Activated CD4-positive, alpha-beta T cell treated with anti-CD3 and anti-CD28 coated beads, Interleukin-2, amount 50 U/mL, for 4 hours (primary cell): ENCODE measurements around the gene MGMT.

ENCODE experiments used
- DNase-seq, 2 experiments: peaks; one replicate each; pipeline ENCODE4 v3.0.0-alpha.2; 2020

Gene MGMT

DNA sequence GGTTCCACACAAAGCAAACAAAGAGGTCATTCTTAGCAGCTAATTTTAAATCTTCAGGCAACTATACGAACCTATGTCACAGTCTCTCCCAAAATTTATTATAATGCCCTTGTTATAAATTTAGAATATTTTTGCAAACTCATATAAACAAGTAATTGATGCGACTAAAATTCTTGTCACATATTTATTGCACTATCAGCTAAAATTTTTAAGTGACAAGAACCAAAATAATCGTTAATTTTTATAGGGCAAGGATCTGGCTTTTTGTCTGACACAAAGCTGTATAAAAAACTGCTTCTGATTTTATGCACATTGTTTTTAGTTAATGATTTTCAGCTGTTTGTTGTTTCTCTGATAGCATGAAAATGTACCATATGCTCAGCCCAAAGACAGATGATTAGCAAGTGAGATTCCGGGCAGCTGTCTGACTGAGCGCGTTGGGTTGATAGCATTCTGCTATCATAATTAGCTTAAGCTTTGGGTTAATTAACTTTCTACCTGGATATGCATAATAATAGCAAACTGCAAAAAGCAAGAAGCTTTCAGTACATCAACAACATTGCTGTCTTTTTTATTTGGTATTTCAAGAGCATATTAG lies 136.0 kb downstream of the MGMT start:
- no peak for DNase-seq

DNA sequence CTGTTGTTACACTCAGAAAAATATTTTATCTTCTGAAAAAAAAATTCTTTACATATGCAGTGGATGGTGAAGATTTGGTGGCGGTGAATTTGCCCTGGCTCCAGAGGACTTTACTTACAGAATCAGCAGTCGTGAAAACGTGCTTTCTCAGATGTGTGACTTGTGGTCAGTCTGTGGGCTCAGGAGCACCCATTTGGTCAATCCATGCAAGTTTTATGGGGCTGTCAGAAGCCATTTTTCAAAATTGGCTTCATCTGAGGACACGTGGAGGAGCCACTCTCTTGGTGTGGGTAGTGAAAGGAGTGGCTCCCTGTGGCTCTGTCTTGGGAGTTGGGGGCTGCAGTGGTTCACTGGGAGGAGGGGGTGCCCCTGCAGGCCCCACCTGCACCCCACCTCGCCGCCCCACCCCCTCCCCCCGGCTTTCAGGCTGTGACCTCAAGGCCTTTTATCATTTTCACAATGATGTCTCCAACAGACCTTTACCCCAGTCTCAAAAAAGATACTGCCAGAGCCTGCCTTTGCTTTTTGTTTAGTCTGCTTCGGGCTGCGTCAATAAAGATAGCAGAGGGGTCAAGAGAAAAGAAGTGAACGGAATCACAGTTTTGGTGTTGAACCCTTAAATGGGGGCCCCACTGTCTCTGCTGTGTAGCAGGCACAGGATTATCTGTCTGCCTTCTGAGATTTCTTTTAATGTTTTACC lies 137.4 kb downstream of the MGMT start:
- DNase-seq: no peak

DNA sequence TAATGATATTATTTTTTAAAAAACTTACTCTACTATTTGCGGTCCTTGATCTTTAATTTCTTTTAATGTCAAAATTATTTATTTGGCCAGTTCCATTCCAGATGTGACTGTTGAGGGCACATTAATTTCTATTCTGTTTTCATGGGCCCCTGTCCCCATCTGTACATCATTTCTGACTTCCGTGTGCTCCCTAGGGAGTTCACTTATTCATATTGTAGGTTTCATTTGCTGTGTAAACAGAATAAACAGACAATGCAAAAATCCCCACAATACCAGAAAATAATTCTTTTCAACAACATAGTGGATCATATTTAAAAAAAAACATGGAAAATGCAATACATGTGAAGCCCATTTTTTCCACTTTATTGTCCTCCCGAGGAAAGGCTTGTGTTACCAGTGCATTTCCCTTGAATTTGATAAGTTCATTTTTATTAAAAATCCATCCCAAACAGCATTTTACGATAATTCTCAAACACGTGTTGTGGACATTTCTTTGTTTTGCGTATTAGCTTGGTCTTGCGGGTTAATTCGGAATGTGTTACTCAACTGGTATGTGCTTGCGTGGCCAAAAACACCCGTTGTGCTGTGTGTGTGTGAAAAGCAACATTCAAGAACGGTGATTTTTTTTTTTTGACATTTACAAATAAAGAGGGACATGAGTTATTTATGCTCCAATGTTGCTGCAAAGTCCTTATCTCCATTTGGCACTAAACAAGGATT lies 138.4 kb downstream of the MGMT start:
- no peak for DNase-seq

DNA sequence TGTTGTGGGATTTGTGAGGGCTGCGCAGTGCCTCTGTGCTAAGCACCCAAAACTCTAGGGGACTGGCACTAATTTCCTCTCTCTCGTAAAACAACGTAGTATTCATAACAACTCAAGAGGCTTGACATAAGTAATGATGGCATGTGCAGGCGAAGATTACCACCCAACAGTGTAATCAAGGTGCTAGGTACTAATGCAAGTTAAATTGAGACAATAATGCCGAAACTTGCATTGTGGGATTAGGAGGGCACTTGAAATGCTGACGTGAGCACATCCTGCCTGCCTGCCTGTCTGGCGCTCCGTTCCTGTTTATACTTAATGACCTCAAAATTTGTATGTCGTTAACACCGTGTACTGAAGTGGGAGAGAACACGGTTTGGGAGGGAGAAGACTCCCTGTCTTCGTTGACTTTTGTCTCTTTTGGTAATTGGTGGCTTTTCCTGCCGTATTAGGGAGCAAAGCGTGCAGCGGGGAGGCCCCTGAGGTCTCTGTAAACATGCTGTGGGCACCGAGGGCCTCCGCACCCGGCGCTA lies 139.0 kb downstream of the MGMT start:
- no peak for DNase-seq

DNA sequence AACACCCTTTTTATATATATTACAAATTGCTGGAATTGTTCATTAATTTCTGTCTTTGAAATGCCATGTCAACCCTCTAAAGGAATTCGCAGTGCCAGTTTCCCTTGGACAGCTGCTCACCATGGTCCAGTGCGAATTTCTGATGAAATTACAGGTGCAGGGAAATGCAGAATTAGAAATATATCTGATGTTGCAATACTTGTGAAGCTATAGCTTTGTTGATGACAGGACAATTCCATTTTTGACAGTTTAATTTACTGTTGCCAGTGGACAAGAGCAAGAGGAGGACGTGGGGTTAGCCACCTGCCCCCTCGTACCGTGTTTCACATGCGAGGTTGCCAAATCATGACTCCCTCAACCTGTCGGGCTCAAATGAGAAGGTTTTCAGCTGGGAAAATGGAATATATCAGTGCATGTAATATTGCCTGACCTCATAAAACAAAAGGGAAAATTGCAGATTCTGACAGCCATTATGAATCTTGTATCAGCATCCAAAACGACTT lies 140.6 kb downstream of the MGMT start:
- DNase-seq: no peak

DNA sequence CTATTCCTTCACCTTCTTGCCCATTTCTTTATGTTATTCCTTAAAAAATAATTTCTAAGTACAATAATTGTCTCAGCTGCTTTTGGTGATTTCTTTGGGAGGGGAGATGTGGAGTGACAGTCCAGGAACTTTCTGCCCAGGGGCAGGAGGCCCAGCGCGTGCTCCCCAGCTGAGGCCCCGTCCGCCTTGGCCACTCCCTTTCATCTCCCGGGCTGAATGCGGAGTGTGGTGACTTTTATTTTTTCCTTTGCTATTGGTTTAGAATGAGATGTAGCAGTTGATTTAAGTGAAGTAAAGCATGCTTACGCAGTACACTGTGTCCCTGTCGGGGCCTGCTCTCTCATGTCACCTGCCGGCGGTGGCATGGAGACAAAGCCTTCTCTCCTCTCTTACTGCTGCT lies 141.6 kb downstream of the MGMT start:
- DNase-seq: no peak

DNA sequence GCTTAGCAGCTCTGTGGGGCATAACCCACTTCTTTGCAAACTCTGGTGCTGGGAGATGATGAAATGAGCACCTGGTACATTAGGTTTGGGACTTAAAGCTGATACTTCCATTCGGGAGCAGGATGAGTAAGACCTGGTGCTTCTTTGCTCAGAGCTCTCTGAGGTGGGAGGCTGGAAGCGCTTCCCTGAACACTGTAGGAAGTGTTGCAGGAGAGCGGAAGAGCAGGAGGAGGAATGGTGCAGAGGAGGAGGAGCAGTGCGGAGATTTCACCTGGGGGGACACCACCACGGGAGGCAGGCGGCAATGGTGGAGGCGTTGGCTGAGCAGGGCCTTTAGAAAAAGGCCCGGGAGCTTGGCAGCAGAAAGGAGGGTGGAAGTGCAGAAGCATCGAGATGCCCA lies 142.5 kb downstream of the MGMT start:
- DNase-seq: no peak

DNA sequence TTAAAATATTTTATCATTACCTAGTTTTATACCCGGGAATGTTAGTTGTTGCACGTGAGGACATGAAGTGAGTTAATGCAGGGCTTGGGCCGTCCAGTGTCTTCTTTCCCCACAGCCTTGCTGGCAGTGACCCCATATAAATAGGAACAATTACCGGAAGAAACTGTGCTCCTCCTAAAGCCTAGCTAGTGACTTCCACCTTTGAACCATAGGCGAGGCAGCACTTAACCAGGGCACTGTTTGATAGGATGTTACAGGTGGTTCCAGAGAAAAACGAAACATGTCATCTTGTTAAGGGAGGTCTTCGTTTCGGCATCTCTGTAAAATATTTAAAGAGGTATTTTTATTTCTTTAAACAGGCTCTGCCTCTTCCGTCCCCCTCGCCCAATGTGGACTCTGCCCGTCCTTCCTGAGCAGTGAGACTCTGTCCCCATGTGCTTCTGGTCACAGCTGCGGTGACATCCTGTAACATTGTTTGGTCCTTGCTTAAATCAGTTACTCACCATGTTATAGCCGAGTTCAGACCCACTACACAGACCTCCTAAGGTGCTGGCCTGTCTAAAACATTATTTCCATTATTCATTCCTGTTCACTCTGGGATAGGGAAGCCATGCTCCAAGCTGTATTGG lies 145.6 kb downstream of the MGMT start:
- no peak for DNase-seq

DNA sequence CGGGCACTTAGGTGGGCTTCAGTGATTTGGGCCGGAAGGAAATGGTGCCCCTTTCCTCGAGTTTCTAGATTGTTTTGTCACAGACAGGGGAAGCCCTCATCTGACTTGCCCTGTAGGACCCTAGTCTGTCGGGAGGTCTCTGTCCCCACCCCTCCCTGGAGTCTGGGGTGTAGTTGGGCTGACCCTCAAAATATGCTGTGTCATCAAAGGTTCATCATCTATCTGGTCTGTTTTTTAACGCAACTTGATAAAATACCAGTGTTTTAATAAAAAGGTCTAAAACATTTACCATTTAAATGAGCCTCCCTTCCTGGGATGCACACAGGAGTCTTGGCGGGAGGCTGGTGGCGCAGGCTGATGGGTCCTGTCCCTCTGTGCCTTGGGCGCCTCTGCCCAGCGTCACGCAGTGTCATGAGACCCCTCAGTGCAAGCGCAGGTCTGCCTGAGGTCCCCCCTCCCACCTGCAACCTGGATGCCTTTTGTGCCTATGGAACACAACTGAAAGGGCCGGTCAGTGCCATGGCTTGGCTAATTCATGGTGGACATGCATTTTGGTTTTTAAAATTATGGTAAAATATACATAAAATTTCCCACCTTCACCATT lies 146.4 kb downstream of the MGMT start:
- no peak for DNase-seq

DNA sequence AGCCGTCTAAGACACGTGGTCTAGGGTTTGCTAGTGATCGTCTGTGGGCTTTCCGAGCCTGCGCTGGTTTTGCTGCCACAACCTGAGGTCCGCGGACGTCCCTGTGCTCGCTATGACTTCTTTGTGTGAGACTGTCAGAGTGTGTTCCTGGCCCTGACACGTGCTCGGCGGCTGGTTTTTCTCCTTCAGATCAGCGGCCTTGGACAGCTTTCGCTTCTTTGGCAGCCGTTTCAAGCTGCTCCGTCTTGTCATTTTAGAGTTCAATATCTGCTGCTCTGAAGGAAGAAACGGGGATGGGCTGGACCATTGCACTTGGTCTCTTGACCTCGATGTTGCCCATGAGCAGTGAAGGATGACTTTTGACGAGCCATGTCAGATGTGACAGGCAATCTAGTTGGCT lies 147.3 kb downstream of the MGMT start:
- DNase-seq: no peak

DNA sequence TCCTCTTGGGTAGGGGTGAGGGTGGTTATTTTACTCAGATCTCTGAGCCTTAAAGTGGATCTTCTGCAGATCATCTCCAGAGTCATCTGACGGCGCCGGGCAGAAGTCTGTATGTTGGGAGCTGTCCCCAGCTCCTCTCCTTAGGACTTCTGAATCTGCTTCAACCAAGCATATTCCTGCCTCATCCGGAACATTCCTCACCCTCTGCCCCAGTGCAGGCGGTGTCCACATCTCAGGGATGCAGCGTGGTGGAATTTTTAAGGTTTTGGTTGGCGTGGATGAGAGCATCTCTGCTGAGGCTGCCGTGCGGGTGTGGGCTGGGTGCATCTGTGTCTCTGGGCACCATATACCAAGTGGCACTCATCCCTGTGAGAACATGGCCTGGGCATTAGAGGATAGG lies 148.3 kb downstream of the MGMT start:
- DNase-seq: no peak

DNA sequence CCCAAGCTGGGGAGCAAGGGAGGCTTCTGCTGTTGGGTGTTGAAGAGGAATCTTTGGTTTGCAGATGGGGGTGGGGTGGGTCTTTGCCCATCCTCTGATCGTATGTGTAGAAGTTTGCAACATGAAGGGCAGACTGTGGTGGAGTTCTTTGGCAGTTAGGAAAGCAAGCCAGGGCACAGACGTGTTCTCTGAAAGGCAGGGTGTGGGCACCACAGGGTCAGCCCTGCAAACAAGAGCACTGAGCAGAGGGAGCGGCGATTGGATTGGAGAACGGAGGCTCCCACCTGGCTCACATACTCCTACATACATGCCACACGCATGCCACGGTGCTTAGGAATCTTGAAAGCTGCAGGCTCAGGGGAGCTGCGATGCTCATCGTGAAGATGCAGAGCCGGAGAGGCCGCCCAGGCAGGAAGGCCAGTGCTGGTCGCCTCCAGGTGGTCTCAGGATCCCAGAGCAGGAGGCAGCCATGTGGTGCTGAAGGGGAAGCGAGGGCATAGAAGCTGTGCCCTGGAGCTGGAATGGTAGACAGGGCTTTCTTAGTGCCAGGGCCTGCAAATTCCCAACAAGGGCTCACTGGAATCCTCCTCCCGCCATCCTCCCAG lies 149.0 kb downstream of the MGMT start:
- DNase-seq: no peak

DNA sequence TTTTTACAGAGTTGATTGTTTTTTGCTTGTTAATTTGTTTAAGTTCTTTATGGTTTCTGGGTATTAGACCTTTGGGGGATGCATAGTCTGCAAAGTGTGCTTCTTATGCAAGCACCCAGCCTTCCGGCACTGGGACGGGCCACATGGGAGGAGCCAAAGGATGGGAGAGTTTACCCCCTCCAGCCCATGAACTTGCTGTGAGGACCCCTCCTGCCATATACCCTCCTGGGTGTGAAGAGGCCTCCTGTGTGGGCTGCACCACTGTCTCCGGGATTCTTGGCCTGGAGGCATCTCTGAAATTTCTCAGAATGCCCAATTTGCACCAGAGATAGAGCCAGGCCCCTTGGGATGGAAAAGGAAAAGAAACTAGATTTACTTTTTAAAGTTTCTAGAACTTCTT lies 150.7 kb downstream of the MGMT start:
- DNase-seq: no peak

DNA sequence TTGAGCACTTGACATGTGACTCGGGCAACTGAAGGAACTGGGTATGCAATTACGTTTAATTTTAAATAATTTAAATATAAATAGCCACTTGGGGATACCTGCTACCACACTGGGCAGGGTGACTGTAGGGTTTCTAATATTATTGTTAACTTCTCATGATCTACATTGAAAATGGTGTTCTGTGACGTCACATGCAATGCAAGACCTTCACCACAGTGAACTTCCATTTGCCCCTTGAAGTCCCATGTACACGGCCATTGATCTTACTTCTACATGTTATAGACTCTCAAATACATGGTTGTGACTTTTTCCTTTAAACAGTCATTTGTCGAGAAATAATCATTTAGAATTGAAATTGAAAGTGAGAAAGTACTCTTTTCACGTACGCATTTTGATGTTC lies 154.0 kb downstream of the MGMT start:
- DNase-seq: no peak

DNA sequence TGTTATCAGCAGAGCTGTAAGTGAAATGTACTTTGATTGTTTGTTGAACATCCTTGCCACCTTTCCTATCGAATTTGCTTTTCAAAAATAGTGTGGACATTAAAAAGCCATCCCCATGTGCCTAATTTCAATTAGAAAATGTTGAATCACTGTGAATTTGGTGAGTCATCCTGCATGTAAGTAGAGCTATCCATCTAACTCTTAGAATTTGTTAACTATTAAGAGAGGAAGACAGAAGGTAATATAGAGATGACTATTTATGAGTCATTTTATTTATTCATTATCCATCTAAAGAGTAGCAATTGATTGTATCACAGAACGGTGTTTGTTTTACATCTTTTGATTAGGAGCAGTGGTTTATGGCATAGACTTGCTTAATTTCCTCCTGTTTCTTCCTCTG lies 154.7 kb downstream of the MGMT start:
- DNase-seq: no peak

DNA sequence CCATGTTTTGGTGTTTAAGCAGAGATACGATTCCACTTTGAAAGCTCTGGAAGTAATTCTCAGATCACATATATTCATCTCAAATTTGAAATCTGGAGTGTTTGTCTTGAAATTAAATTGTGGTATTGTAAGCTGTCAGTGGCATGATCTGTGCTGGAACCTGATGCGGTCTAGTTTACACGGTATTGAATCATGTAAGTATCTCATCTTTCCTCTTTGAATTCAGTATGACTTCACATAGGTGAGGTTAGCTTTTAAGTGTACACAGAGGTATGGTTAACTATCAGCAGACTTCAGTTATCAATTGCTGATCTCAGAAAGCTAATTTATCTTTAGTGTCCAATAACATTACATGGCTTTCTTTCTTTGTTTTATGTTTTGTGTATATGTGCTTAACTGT lies 155.2 kb downstream of the MGMT start:
- no peak for DNase-seq

DNA sequence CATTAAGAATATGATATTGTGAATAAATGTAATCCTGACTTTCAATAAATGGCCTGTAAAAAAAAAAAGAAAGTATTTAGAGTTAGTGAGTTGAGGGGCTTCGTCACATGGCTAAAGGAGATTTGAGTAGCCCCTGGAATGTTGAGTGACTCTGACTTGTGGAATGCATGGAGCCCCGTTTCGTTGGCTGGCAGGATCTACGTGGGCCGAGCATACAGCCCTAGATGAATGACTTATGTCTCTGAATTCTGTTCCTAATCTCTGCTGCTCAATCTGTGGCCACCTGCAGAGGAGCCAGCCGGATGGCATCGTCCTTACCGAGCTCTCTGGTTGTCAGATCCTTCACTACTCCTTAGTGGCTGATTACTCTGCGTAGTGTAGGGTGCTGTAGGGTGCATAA lies 155.7 kb downstream of the MGMT start:
- no peak for DNase-seq

DNA sequence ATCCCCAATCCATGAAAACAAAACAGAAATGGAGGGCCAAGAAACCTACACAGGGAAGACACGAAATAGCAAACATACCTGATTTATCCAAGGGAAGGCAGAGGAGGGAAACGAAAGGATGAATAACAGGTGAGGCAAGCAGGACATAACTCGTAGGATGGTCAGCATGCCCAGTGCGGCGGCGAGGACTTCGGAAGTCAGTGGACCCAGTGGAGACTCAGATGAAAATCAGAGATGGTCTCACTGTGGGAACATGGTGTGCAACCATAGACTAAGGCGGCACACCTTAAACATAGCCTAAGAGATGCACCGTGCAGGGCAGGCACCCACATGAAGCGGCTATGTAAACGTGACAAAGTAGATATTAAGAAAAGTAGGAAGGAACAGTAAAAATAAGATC lies 157.5 kb downstream of the MGMT start:
- no peak for DNase-seq

DNA sequence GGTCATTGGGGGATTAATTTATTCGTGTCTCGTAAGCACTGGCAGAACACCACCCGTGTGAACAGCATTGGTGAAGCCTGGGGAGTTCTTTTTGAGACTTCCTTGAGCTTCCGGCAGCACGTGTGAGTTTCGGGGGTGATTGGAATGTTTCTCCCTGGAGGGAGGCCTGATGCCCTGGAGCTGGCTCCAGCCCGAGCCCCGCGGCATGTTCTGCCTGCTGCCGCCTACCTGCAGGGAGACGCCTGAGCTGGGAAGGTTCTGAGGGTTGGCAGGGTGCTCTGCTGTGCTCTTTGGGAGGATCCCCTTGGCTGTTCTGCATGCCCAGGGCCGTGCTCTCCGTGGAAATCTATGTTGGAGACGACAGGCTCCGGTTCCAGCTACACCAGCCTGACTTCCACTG lies 159.3 kb downstream of the MGMT start:
- DNase-seq: no peak

DNA sequence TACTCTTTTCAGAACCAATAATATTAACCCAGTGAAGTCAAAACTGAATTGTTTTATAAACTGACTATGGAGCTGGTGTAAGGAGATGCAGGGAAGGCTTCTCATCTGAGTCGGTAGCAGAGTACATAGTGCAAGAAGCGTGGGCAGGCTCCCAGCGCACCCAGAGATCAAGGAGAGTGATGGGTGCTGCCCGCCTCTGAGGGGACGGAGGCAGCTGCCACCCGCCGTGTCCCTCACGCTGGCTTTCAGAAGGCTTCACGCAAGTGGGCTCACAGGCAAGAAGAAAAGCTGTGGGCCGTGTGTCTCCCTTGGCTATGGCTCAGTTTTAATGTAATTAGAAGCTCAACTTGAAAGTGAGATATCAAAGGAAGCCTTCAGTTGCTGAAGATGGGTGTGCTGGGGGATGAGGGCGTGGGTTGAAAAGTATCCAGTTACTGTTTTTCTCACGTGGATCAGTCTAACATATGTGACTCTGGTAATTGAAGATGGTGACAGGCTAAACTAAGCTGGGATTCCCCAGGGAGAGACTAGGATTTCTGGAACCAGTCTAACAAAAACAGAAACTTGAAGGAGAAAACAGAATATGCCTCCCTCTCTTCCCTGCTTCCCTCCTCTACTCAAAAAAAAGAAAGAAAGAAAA lies 159.9 kb downstream of the MGMT start:
- no peak for DNase-seq

DNA sequence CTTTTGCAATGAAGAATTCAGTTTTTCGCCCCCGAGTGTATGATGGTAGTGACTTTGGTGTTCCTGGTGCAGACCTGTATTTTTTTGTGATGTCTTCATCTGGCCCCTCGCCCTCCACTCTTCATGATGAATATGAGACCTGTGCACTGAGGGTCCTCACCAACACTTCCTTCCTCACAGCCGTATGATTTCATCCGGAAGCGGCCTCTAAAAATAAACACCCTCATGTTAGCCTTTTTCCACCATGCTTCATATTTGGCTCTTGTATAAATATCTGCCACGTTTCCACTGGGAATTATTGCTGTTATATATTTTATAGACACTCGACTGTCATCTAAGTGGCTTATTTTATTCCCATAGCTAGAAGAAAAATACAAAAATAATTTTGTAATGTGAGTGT lies 160.4 kb downstream of the MGMT start:
- DNase-seq: no peak

DNA sequence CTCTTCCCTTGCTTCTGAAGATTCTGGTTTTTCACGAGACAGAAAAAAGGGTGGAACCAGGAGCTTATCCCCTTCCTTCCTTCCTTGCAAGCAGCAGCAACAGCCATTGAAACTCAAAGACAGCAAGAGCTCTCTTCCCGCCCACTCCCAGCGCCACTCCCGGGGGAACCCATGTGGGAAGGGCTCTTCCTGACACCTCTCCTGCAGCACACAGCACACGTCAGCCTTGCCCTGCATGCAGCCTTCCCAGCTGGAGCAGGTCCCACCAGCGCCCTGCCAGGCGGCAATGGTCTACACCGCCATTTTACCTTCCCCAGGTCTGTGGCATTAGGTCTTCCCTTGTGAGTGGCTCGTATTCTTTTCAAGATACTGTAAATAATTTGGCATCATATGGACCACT lies 161.8 kb downstream of the MGMT start:
- no peak for DNase-seq
